ENCODE data around the gene CPM. TPM values are rescaled to one million over a fixed set of nuclear protein-coding genes. Genes with fewer than 3 reads are reported as not detected.

Gene CPM
- total RNA-seq, result 7.5 TPM
- long read RNA-seq, full-length matches to known transcripts, result 3 of 4 reads
- long read RNA-seq, partial matches to known transcripts, result 0 of 4 reads
- long read RNA-seq, other reads (novel, unspliced or antisense), result 1 of 4 reads

- ATAC-seq (peak; percentile 99), DNase-seq (ENCODE audit: missing footprints) (peak; percentile 91)
- intact Hi-C loops (cut with DNase I), result no loop called here
Measured at GRCh38 chr12:68932961-68933893, at the start of gene CPM. Gene CPM, minus strand, starts transcription at chr12:68933171. Its CDS starts 334 bp downstream, at chr12:68932837.

GRCh38 chr12:68981516-68981915, 48.5 kb upstream of the CPM start:
- intact Hi-C loops (cut with DNase I), result no loop called here
- ATAC-seq (no peak), DNase-seq (ENCODE audit: missing footprints) (no peak)

- DNase-seq (ENCODE audit: missing footprints) (no peak), ATAC-seq (no peak)
- intact Hi-C loops (cut with DNase I), result no loop called here
Measured at GRCh38 chr12:68980476-68981212, 47.7 kb upstream of the CPM start.

- intact Hi-C loops (cut with DNase I), result no loop called here
- no peak for ATAC-seq
- no peak for DNase-seq (ENCODE audit: missing footprints)
Measured at GRCh38 chr12:68978678-68979077, 45.7 kb upstream of the CPM start.

- DNase-seq (ENCODE audit: missing footprints) (no peak), ATAC-seq (no peak)
- intact Hi-C loops (cut with DNase I), result no loop called here
Measured at GRCh38 chr12:68977909-68978610, 45.1 kb upstream of the CPM start.

GRCh38 chr12:68977335-68977734, 44.4 kb upstream of the CPM start:
- ATAC-seq (no peak), DNase-seq (ENCODE audit: missing footprints) (no peak)
- intact Hi-C loops (cut with DNase I), result no loop called here

GRCh38 chr12:68976395-68976841, 43.4 kb upstream of the CPM start:
- ATAC-seq, result no peak
- intact Hi-C loops (cut with DNase I), result no loop called here
- no peak for DNase-seq (ENCODE audit: missing footprints)

- DNase-seq (ENCODE audit: missing footprints) (no peak), ATAC-seq (no peak)
- intact Hi-C loops (cut with DNase I), result no loop called here
Measured at GRCh38 chr12:68975811-68976210, 42.8 kb upstream of the CPM start.

GRCh38 chr12:68972595-68972994, 39.6 kb upstream of the CPM start:
- no peak for ATAC-seq
- intact Hi-C loops (cut with DNase I), result no loop called here
- DNase-seq (ENCODE audit: missing footprints), result no peak

- DNase-seq (ENCODE audit: missing footprints), result no peak
- intact Hi-C loops (cut with DNase I), result no loop called here
- ATAC-seq, result no peak
Measured at GRCh38 chr12:68971404-68971803, 38.4 kb upstream of the CPM start.

- intact Hi-C loops (cut with DNase I), result no loop called here
- ATAC-seq (no peak), DNase-seq (ENCODE audit: missing footprints) (no peak)
Measured at GRCh38 chr12:68970951-68971350, 38.0 kb upstream of the CPM start.

- no peak for ATAC-seq
- intact Hi-C loops (cut with DNase I), result no loop called here
- DNase-seq (ENCODE audit: missing footprints), result no peak
Measured at GRCh38 chr12:68970306-68970705, 37.3 kb upstream of the CPM start.

GRCh38 chr12:68967046-68967445, 34.1 kb upstream of the CPM start:
- ATAC-seq, result no peak
- no peak for DNase-seq (ENCODE audit: missing footprints)
- intact Hi-C loops (cut with DNase I), result no loop called here

- ATAC-seq (no peak), DNase-seq (ENCODE audit: missing footprints) (no peak)
- intact Hi-C loops (cut with DNase I), result no loop called here
Measured at GRCh38 chr12:68963856-68964745, 31.1 kb upstream of the CPM start.

GRCh38 chr12:68962877-68963855, 30.2 kb upstream of the CPM start:
- intact Hi-C loops (cut with DNase I), result no loop called here
- DNase-seq (ENCODE audit: missing footprints) (no peak), ATAC-seq (no peak)

- no peak for ATAC-seq
- intact Hi-C loops (cut with DNase I), result no loop called here
- no peak for DNase-seq (ENCODE audit: missing footprints)
Measured at GRCh38 chr12:68959891-68960464, 27.0 kb upstream of the CPM start.

Measured in Right ventricle myocardium inferior (tissue), 1 donor.